SK-N-SH treated with all-trans-retinoic acid at 6 μM for 48 hours (cell line): ENCODE data around the gene NPC1.

Experiments used
- ATAC-seq: fragments of 200-7000 bp; cut with Tn5 transposase; 3 replicates; pipeline ENCODE4 v1.9.1; 2020; ENCODE audit warnings: mild to moderate bottlenecking, moderate library complexity
- ARNTL ChIP-seq: fragments of 450-650 bp; formaldehyde crosslinking; IDR thresholded peaks from 2 replicates; pipeline ENCODE4 v1.5.0; 2020; ENCODE audit warnings: low read depth, mild to moderate bottlenecking, moderate library complexity, borderline replicate concordance
- BACH2 ChIP-seq: fragments of 250-450 bp; sonication (Bioruptor Pico); IDR thresholded peaks from 2 replicates; pipeline ENCODE4 v1.9.0; 2021; ENCODE audit warnings: mild to moderate bottlenecking, borderline replicate concordance
- CREB5 ChIP-seq: fragments of 250-450 bp; sonication (Bioruptor Pico); IDR thresholded peaks from 2 replicates; pipeline ENCODE4 v1.5.1; 2020; ENCODE audit warnings: low read depth, mild to moderate bottlenecking, moderate library complexity
- CSDC2 ChIP-seq: fragments of 250-450 bp; sonication (Bioruptor Pico); IDR thresholded peaks from 2 replicates; pipeline ENCODE4 v1.5.0; 2020; ENCODE audit warnings: mild to moderate bottlenecking, moderate library complexity
- CSRNP3 ChIP-seq: fragments of 250-450 bp; sonication (Bioruptor Pico); IDR thresholded peaks from 2 replicates; pipeline ENCODE4 v1.5.1; 2021; ENCODE audit warnings: mild to moderate bottlenecking, moderate library complexity
- ESRRG ChIP-seq: fragments of 250-450 bp; sonication (Bioruptor Pico); IDR thresholded peaks from 2 replicates; pipeline ENCODE4 v1.6.1; 2021; ENCODE audit warnings: mild to moderate bottlenecking
- GLIS3 ChIP-seq: fragments of 250-450 bp; sonication (Bioruptor Pico); IDR thresholded peaks from 2 replicates; pipeline ENCODE4 v1.5.0; 2020; ENCODE audit warnings: mild to moderate bottlenecking, moderate library complexity
- ISL1 ChIP-seq: fragments of 250-450 bp; sonication (Bioruptor Pico); IDR thresholded peaks from 2 replicates; pipeline ENCODE4 v2.1.2; 2022; ENCODE audit warnings: mild to moderate bottlenecking, moderate library complexity
- OSR1 ChIP-seq: fragments of 250-450 bp; sonication (Bioruptor Pico); IDR thresholded peaks from 2 replicates; pipeline ENCODE4 v1.8.0; 2022; ENCODE audit warnings: moderate library complexity, mild to moderate bottlenecking, inconsistent platforms
- PATZ1 ChIP-seq: fragments of 250-450 bp; sonication (Bioruptor Pico); IDR thresholded peaks from 2 replicates; pipeline ENCODE4 v1.8.0; 2020; ENCODE audit warnings: mild to moderate bottlenecking, moderate library complexity, borderline replicate concordance
- POU6F1 ChIP-seq: fragments of 250-450 bp; sonication (Bioruptor Pico); IDR thresholded peaks from 2 replicates; pipeline ENCODE4 v1.8.0; 2021; ENCODE audit warnings: low read depth, mild to moderate bottlenecking, moderate library complexity, borderline replicate concordance
- PPARA ChIP-seq: fragments of 250-450 bp; sonication (Bioruptor Pico); IDR thresholded peaks from 2 replicates; pipeline ENCODE4 v1.5.0; 2020; ENCODE audit warnings: mild to moderate bottlenecking, borderline replicate concordance
- RARB ChIP-seq: fragments of 250-450 bp; sonication (Bioruptor Pico); IDR thresholded peaks from 2 replicates; pipeline ENCODE4 v1.8.0; 2021; ENCODE audit warnings: mild to moderate bottlenecking, moderate library complexity
- SNAI2 ChIP-seq: fragments of 250-450 bp; sonication (Bioruptor Pico); IDR thresholded peaks from 2 replicates; pipeline ENCODE4 v1.5.0; 2020; ENCODE audit warnings: mild to moderate bottlenecking, moderate library complexity
- TCF4 ChIP-seq: fragments of 250-450 bp; sonication (Bioruptor Pico); IDR thresholded peaks from 2 replicates; pipeline ENCODE4 v1.8.0; 2021; ENCODE audit warnings: mild to moderate bottlenecking, moderate library complexity, borderline replicate concordance
- TOX ChIP-seq: fragments of 250-450 bp; sonication (Bioruptor Pico); IDR thresholded peaks from 2 replicates; pipeline ENCODE4 v1.8.0; 2021; ENCODE audit warnings: mild to moderate bottlenecking, moderate library complexity, borderline replicate concordance
- TSHZ2 ChIP-seq: fragments of 250-450 bp; sonication (Bioruptor Pico); IDR thresholded peaks from 2 replicates; pipeline ENCODE4 v1.5.0; 2020; ENCODE audit warnings: mild to moderate bottlenecking, moderate library complexity
- ZC3H10 ChIP-seq: fragments of 250-450 bp; sonication (Bioruptor Pico); IDR thresholded peaks from 2 replicates; pipeline ENCODE4 v1.5.1; 2021; ENCODE audit warnings: mild to moderate bottlenecking, moderate library complexity
- ZFP3 ChIP-seq: fragments of 250-450 bp; sonication (Bioruptor Pico); IDR thresholded peaks from 2 replicates; pipeline ENCODE4 v1.5.0; 2020; ENCODE audit warnings: mild to moderate bottlenecking, moderate library complexity
- ZFP30 ChIP-seq: fragments of 450-650 bp; formaldehyde crosslinking; IDR thresholded peaks from 2 replicates; pipeline ENCODE4 v1.5.0; 2022; ENCODE audit warnings: mild to moderate bottlenecking, moderate library complexity
- ZNF565 ChIP-seq: fragments of 450-650 bp; formaldehyde crosslinking; conservative IDR thresholded peaks from 2 replicates; pipeline ENCODE4 v1.5.0; 2020; ENCODE audit warnings: low read depth, mild to moderate bottlenecking, moderate library complexity
- ZNF70 ChIP-seq: fragments of 450-650 bp; formaldehyde crosslinking; IDR thresholded peaks from 2 replicates; pipeline ENCODE4 v1.5.0; 2020; ENCODE audit warnings: mild to moderate bottlenecking, moderate library complexity
- ZNF8 ChIP-seq: fragments of 450-650 bp; formaldehyde crosslinking; IDR thresholded peaks from 2 replicates; pipeline ENCODE4 v1.5.0; 2020; ENCODE audit warnings: mild to moderate bottlenecking, moderate library complexity

The NPC1 gene

GRCh38 chr18:23528580-23529472 lies 57.5 kb downstream of the NPC1 start:
- no peak for TF ChIP-seq TSHZ2 (CRISPR knock-in tag)
- TF ChIP-seq ESRRG (CRISPR knock-in tag): no peak
- no peak for TF ChIP-seq ISL1 (CRISPR knock-in tag)
- TF ChIP-seq SNAI2 (CRISPR knock-in tag): no peak
- TF ChIP-seq ZC3H10: no peak
- no peak for TF ChIP-seq CSRNP3 (CRISPR knock-in tag)
- TF ChIP-seq CREB5: no peak
- TF ChIP-seq PPARA (CRISPR knock-in tag): no peak
- TF ChIP-seq ZFP3 (CRISPR knock-in tag): no peak
- TF ChIP-seq, all 23 proteins: peak for 0
- peak; percentile 40 for ATAC-seq

GRCh38 chr18:23526501-23527063 lies 59.7 kb downstream of the NPC1 start:
- no peak for TF ChIP-seq PATZ1 (CRISPR knock-in tag)
- TF ChIP-seq POU6F1 (CRISPR knock-in tag): no peak
- no peak for TF ChIP-seq ZNF565 (CRISPR knock-in tag)
- TF ChIP-seq ZC3H10: no peak
- no peak for TF ChIP-seq CSDC2 (CRISPR knock-in tag)
- TF ChIP-seq ZFP30 (CRISPR knock-in tag): no peak
- TF ChIP-seq ZNF8 (CRISPR knock-in tag): no peak
- TF ChIP-seq ZNF70 (CRISPR knock-in tag): no peak
- TF ChIP-seq ARNTL (CRISPR knock-in tag): no peak
- no peak for TF ChIP-seq ESRRG (CRISPR knock-in tag)
- no peak for TF ChIP-seq RARB (CRISPR knock-in tag)
- TF ChIP-seq BACH2: no peak
- no peak for TF ChIP-seq OSR1 (CRISPR knock-in tag)
- TF ChIP-seq CSRNP3 (CRISPR knock-in tag): no peak
- no peak for TF ChIP-seq CREB5
- no peak for TF ChIP-seq TOX (CRISPR knock-in tag)
- TF ChIP-seq TCF4 (CRISPR knock-in tag): no peak
- TF ChIP-seq GLIS3: no peak
- no peak for TF ChIP-seq TSHZ2 (CRISPR knock-in tag)
- no peak for TF ChIP-seq ZFP3 (CRISPR knock-in tag)
- ATAC-seq: 0 out of 3 replicates have a peak, but pooled peaks have one; percentile 17
